Skeletal muscle cell (primary cell): Measurements from ENCODE around the gene SELENOP.

Source experiments
- DNase-seq: peaks from one replicate; pipeline ENCODE4 v3.0.0-alpha.2; 2010; ENCODE audit warnings: low read depth
- H3K4me3 ChIP-seq: 2 replicates; pipeline ENCODE4 v1.5.1; 2011; ENCODE audit warnings: low read depth, mild to moderate bottlenecking, control low read depth, low read length, moderate library complexity

SELENOP gene

DNA sequence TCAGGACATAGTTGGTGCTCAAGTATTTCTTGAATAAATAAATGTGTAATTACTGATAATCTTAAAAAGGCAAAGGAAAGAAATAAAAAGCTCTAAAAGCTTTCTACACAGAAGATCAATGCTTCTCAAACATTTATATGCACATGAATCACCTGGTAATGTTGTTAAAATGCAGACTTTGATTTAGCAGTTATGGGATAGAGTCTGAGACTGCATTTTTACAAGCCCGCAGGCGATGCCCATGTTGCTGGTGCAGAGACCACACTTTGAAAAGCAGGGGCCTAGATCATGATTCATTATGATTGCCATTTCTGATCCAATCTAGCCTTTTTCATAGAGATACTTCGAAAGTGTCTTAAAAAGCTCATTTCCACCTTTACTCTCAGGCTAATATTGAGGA, 58.6 kb downstream of the SELENOP start:
- no peak for DNase-seq

DNA sequence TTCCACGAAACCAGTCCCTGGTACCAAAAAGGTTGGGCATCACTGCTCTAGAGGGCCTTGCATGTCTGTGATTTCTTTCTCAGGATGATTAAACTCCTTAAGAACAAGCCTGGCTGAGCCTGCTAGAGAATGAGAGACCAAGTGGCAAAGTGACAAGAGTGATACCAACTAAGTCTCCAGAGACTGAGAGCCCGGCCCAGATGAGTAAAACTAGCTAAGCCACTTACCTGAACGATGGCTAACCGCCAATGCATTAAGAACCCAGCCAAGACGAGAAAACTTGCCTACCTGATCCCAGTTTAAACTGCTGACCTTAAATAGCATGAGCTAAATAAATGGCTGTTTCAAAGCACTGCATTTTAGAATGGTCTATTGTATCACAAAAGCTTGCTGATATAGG, 60.6 kb downstream of the SELENOP start:
- H3K4me3 ChIP-seq = no peak overlapping the region
- DNase-seq = no peak

More for the DNA sequence above, 58.6 kb downstream of the SELENOP start:
- no peak overlapping the region for H3K4me3 ChIP-seq

DNA sequence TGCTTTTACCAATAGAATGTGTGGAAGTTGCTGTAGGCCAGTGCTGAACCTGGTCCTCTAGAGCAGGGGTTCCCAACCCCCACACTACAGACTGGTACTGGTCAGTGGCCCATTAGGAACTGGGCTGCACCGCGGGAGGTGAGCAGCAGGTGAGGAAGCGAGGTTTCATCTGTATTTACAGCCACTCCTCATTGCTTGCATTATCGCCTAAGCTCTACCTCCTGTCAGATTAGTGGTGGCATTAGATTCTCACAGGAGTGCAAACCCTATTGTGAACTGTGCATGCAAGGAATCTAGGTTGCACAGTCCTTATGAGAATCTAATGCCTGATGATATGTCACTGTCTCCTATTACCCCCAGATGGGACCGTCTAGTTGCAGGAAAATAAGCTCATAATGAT, 61.2 kb downstream of the SELENOP start:
- DNase-seq = no peak
- no peak overlapping the region for H3K4me3 ChIP-seq
